Measurements from ENCODE around the gene CELF5. TPM values are rescaled to one million over a fixed set of nuclear protein-coding genes. Genes with fewer than 3 reads are reported as not detected.

CELF5 gene
- total and polyA plus RNA-seq, 10 of the 15 experiments (the other 5 are each of a cell fraction or from before 2014, with no cell fraction given) = 0.01 to 0.04 TPM; not detected in 8

- no peak overlapping the region for H3K9ac ChIP-seq (ENCODE audit: control insufficient read depth, insufficient read depth, low read length)
- TF ChIP-seq SIX5 (IDR thresholded peaks at IDR 0.05; ENCODE audit: low read depth, low read length, severe bottlenecking) (no peak), NR2C1 (IDR thresholded peaks at IDR 0.05) (no peak), CBX3 (IDR thresholded peaks at IDR 0.05; ENCODE audit: borderline replicate concordance, low read depth) (no peak), ZNF207 (IDR thresholded peaks at IDR 0.05; ENCODE audit: borderline replicate concordance) (no peak), NFIC (IDR thresholded peaks at IDR 0.05; ENCODE audit: low read depth, low read length) (no peak), CBX5 (IDR thresholded peaks at IDR 0.05; ENCODE audit: low read depth) (no peak), USF2 (IDR thresholded peaks at IDR 0.05; ENCODE audit: borderline replicate concordance, low read depth, low read length) (no peak), NFYA (IDR thresholded peaks at IDR 0.05; ENCODE audit: borderline replicate concordance, low read depth, low read length) (no peak), MTA2 (IDR thresholded peaks at IDR 0.05; ENCODE audit: low read depth) (no peak), CHD4 (IDR thresholded peaks at IDR 0.05) (no peak), YBX1 (IDR thresholded peaks at IDR 0.05) (no peak), MTA3 (IDR thresholded peaks at IDR 0.05; ENCODE audit: borderline replicate concordance, low read length) (no peak), IRF3 (IDR thresholded peaks at IDR 0.05) (no peak), SIN3A (IDR thresholded peaks at IDR 0.05; ENCODE audit: low read depth, low read length) (no peak), NR2C2 (IDR thresholded peaks at IDR 0.05; ENCODE audit: borderline replicate concordance, control insufficient read depth, insufficient read length, low read depth) (no peak), MEF2A (IDR thresholded peaks at IDR 0.05; ENCODE audit: insufficient read depth, low read depth, low read length) (no peak), KDM1A (IDR thresholded peaks at IDR 0.05; ENCODE audit: borderline replicate concordance) (no peak)
- TF ChIP-seq, protein P1, sequence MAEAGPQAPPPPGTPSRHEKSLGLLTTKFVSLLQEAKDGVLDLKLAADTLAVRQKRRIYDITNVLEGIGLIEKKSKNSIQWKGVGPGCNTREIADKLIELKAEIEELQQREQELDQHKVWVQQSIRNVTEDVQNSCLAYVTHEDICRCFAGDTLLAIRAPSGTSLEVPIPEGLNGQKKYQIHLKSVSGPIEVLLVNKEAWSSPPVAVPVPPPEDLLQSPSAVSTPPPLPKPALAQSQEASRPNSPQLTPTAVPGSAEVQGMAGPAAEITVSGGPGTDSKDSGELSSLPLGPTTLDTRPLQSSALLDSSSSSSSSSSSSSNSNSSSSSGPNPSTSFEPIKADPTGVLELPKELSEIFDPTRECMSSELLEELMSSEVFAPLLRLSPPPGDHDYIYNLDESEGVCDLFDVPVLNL (IDR thresholded peaks at IDR 0.05; ENCODE audit: low read depth, low read length) = no peak
- TF ChIP-seq, protein P2, sequence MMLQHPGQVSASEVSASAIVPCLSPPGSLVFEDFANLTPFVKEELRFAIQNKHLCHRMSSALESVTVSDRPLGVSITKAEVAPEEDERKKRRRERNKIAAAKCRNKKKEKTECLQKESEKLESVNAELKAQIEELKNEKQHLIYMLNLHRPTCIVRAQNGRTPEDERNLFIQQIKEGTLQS (IDR thresholded peaks at IDR 0.05; ENCODE audit: borderline replicate concordance, extremely low read depth, low read depth, low read length) = no peak
- TF ChIP-seq, protein P3, sequence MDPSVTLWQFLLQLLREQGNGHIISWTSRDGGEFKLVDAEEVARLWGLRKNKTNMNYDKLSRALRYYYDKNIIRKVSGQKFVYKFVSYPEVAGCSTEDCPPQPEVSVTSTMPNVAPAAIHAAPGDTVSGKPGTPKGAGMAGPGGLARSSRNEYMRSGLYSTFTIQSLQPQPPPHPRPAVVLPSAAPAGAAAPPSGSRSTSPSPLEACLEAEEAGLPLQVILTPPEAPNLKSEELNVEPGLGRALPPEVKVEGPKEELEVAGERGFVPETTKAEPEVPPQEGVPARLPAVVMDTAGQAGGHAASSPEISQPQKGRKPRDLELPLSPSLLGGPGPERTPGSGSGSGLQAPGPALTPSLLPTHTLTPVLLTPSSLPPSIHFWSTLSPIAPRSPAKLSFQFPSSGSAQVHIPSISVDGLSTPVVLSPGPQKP (IDR thresholded peaks at IDR 0.05; ENCODE audit: low read depth, low read length) = no peak
- peaks cover 6% of the 10 kb centered on the region for H3K4me1 ChIP-seq (ENCODE audit: control insufficient read depth, insufficient read depth, low read length)
- WGBS (ENCODE audit: insufficient coverage, insufficient replicate concordance, low lambda C conversion rate, missing lambda C conversion rate) = 9% methylated on average over 4 of the region's 4 CpGs
- no peaks in the 10 kb centered on the region for H3K79me2 ChIP-seq (ENCODE audit: control insufficient read depth, insufficient read depth, low read length)
- intact Hi-C loops (cut with micrococcal nuclease; ENCODE audit: unreplicated experiment) = no loop called here
- ChIA-PET POLR2A (no interaction called here), RAD21 (ENCODE audit: unreplicated experiment) (no interaction called here), CTCF (no interaction called here), SMC1A (ENCODE audit: uncharacterized antibody, unreplicated experiment) (no interaction called here)
- H3K36me3 ChIP-seq (ENCODE audit: control insufficient read depth in 2 of 2, insufficient read depth in 2 of 2, low read length in 1 of 2) = no peaks in the 10 kb centered on the region
- no peaks in the 10 kb centered on the region for H4K20me1 ChIP-seq (ENCODE audit: control insufficient read depth, insufficient read depth)
- no TSS peak for BruUV-seq (replicated peaks)
- in situ Hi-C loops (cut with MboI) = no loop called here
- H3K4me3 ChIP-seq = no peak overlapping the region
- FAIRE-seq (no peak), DNase-seq (ENCODE audit: low read depth, low spot score) (no peak), ATAC-seq (no peak)
- H3K9me3 ChIP-seq (replicated peaks; ENCODE audit: control insufficient read depth, insufficient read depth, low read length) = no peaks in the 10 kb centered on the region; the same call in 2 of the 3 replicates
- H3K27me3 ChIP-seq (replicated peaks in 1 of 2; ENCODE audit: control insufficient read depth in 2 of 2, insufficient read depth in 2 of 2, low read length in 1 of 2) = no peaks in the 10 kb centered on the region
- no peak overlapping the region for H3K4me2 ChIP-seq (ENCODE audit: control insufficient read depth, insufficient read depth)
- H3K27ac ChIP-seq (ENCODE audit: control insufficient read depth, insufficient read depth) = no peak overlapping the region
- no peak overlapping the region for H2AFZ ChIP-seq (ENCODE audit: control insufficient read depth, low read depth, low read length)
These were observed 48.0 kb downstream of the CELF5 start for GRCh38 chr19:3272401-3272931.
